Cardiac muscle cell (in vitro differentiated cells and primary cell): ENCODE data around the gene ACOXL. TPM values are rescaled to one million over a fixed set of nuclear protein-coding genes. Genes with fewer than 3 reads are reported as not detected.
A peak's percentile ranks its signal among the peaks of the same experiment; 100 is the strongest.

Experiments used
- DNase-seq, 2 donors: peaks; one replicate each; pipeline versions ENCODE4 v3.0.0 to v3.0.0-alpha.2; 2010 to 2017; ENCODE audit warnings: low read depth in 1 of 2, low spot score in 1 of 2
- H3K27ac ChIP-seq: fragments of 200-600 bp; sonication (generic); 2 replicates; pipeline ENCODE4 v1.5.1; 2016
- H3K27me3 ChIP-seq: fragments of 200-600 bp; sonication (generic); 2 replicates; pipeline ENCODE4 v1.6.0; 2016; ENCODE audit warnings: control low read depth
- H3K36me3 ChIP-seq: fragments of 200-600 bp; sonication (generic); 2 replicates; pipeline ENCODE4 v1.5.1; 2016; ENCODE audit warnings: control low read depth
- H3K4me1 ChIP-seq: fragments of 200-600 bp; sonication (generic); 2 replicates; pipeline ENCODE4 v1.8.1; 2017; ENCODE audit warnings: low read depth, mild to moderate bottlenecking, mixed run types
- H3K4me3 ChIP-seq: fragments of 200-600 bp; sonication (generic); 2 replicates; pipeline ENCODE4 v1.5.1; 2016; ENCODE audit warnings: mild to moderate bottlenecking
- H3K9me3 ChIP-seq: fragments of 200-600 bp; sonication (generic); 2 replicates; pipeline ENCODE4 v1.5.1; 2017; ENCODE audit warnings: low read depth, mild to moderate bottlenecking, control low read depth
- polyA plus RNA-seq: library from polyadenylated mRNA; unstranded; fragments of >200 nt; fragmentation: Nextera tagmentation; extraction: Ambion mirVana; gene quantifications from 2 replicates; pipeline ENCODE4 v1.2.1, GENCODE V29; 2016
- total RNA-seq: library from RNA; depleted of rRNA; stranded (reverse); fragments of >200 nt; gene quantifications from 2 replicates; pipeline ENCODE4 v1.2.3, GENCODE V29; 2016
- TF ChIP-seq, protein P1 (sequence below): IDR thresholded peaks from 2 replicates; pipeline ENCODE4 v1.5.1; 2012; ENCODE audit warnings: low read depth, mild to moderate bottlenecking, low read length

ACOXL gene
- total and polyA plus RNA-seq, 2 experiments from 2014 or later = 0.89 to 2.4 TPM

- DNase-seq = peak in 1 of 2 donors; percentile 37
- no peaks in the 10 kb centered on the region for H3K27me3 ChIP-seq
- no peaks in the 10 kb centered on the region for H3K9me3 ChIP-seq
- TF ChIP-seq, protein P1, sequence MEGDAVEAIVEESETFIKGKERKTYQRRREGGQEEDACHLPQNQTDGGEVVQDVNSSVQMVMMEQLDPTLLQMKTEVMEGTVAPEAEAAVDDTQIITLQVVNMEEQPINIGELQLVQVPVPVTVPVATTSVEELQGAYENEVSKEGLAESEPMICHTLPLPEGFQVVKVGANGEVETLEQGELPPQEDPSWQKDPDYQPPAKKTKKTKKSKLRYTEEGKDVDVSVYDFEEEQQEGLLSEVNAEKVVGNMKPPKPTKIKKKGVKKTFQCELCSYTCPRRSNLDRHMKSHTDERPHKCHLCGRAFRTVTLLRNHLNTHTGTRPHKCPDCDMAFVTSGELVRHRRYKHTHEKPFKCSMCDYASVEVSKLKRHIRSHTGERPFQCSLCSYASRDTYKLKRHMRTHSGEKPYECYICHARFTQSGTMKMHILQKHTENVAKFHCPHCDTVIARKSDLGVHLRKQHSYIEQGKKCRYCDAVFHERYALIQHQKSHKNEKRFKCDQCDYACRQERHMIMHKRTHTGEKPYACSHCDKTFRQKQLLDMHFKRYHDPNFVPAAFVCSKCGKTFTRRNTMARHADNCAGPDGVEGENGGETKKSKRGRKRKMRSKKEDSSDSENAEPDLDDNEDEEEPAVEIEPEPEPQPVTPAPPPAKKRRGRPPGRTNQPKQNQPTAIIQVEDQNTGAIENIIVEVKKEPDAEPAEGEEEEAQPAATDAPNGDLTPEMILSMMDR = no peak
- peaks cover 14% of the 10 kb centered on the region for H3K4me1 ChIP-seq
- no peak overlapping the region for H3K27ac ChIP-seq
- no peak overlapping the region for H3K4me3 ChIP-seq
- no peaks in the 10 kb centered on the region for H3K36me3 ChIP-seq
These were observed 142.3 kb downstream of the ACOXL start for GRCh38 chr2:110874453-110875383.

GRCh38 chr2:110875384-110875725 is 143.0 kb downstream of the ACOXL start:
- Histone ChIP-seq H3K9me3 (no peaks in the 10 kb centered on the region), H3K4me3 (no peak overlapping the region), H3K27ac (no peak overlapping the region), H3K27me3 (no peaks in the 10 kb centered on the region), H3K4me1 (peaks cover 14% of the 10 kb centered on the region), H3K36me3 (no peaks in the 10 kb centered on the region)
- TF ChIP-seq, protein P1 = no peak
- DNase-seq = no peak

DNA sequence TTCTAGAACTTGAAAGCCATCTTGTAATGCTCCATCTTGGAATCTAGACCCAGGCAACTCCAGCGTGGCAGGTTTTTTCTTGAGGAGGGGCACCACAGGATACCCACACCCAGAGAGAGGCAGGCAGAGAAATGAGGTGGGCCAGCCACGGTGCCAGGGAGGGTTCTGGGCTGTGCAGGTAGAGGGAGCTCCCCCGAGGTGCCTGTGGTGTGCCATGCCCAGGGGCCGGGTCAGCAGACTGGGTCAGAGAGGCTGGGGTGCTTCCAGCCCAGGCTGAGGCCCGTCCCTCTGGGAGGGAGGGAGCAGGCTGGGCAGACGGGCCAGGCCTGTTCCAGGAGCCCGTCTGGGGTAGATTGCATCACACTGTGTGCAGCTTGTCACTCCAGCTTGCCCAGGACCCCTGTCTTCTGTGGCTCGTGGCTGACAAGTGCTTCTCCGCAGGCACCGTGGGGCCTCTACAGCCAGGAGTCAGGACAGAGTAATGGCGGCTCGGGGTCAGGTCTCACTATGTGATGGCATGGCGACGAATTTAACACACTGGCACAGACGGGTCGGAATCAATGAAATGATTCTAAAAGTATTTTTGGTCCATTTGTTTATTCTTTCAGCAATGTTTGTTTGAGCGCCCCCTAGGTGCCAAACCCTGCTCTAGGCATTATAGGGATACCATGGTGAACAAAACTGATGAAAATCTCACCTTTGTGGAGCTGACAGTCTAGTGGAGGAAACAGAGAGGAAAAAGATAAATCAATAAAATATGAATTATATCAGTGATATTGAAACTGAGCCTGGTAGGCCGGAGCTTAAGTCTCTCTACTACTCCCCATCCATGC is 144.0 kb downstream of the ACOXL start:
- no peak for DNase-seq

GRCh38 chr2:110877031-110877827 is 144.9 kb downstream of the ACOXL start:
- TF ChIP-seq, protein P1 = no peak
- H3K27me3 ChIP-seq = no peaks in the 10 kb centered on the region
- H3K27ac ChIP-seq = no peak overlapping the region
- H3K9me3 ChIP-seq = no peaks in the 10 kb centered on the region
- no peaks in the 10 kb centered on the region for H3K36me3 ChIP-seq
- H3K4me3 ChIP-seq = no peak overlapping the region
- H3K4me1 ChIP-seq = peaks cover 14% of the 10 kb centered on the region
- peak in 1 of 2 donors; percentile 19 for DNase-seq

More for the DNA sequence above, 144.0 kb downstream of the ACOXL start:
- TF ChIP-seq, protein P1 = no peak
- Histone ChIP-seq H3K27ac (no peak overlapping the region), H3K36me3 (no peaks in the 10 kb centered on the region), H3K9me3 (no peaks in the 10 kb centered on the region), H3K4me3 (no peak overlapping the region), H3K27me3 (no peaks in the 10 kb centered on the region), H3K4me1 (peaks cover 14% of the 10 kb centered on the region)

DNA sequence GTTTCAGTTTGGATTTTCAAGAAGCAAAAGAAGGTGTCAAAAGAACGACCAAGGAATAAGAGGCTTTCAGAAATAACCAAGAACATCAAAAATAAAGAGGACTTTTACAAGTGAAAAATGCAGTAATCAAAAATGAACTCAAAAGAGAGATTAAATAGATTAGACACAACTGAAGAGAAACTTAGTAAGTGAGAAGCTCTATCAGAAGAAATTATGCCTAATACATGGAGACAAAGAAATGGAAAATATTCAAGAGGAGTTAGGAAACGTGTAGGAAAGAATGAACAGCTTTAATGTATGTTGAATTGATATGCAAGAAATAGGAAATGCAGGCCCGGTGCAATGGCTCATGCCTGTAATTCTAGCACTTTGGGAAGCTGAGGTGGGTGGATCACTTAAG is 145.8 kb downstream of the ACOXL start:
- TF ChIP-seq, protein P1 = no peak
- H3K27ac ChIP-seq = no peak overlapping the region

More for the DNA sequence above, 145.8 kb downstream of the ACOXL start:
- Histone ChIP-seq H3K36me3 (no peaks in the 10 kb centered on the region), H3K9me3 (no peaks in the 10 kb centered on the region), H3K4me3 (no peak overlapping the region), H3K27me3 (no peaks in the 10 kb centered on the region), H3K4me1 (peaks cover 14% of the 10 kb centered on the region)
- DNase-seq = no peak
